Subcutaneous abdominal adipose tissue (tissue), 5 donors: ENCODE data around the gene WASF2.
A peak's percentile ranks its signal among the peaks of the same experiment; 100 is the strongest.

Experiments
- H3K27ac ChIP-seq: one replicate; pipeline ENCODE4 v1.7.0; 2013; ENCODE audit warnings: low read depth, mild to moderate bottlenecking, inconsistent platforms, low read length, moderate library complexity
- H3K27me3 ChIP-seq, 5 donors: one replicate each; pipeline ENCODE4 v1.7.0; 2013; ENCODE audit warnings: low read length in 5 of 5, inconsistent platforms in 1 of 5; ENCODE audit not compliant: control insufficient read depth in 5 of 5, insufficient read depth in 4 of 5
- H3K36me3 ChIP-seq, 5 donors: one replicate each; pipeline ENCODE4 v1.7.0; 2013; ENCODE audit warnings: low read length in 5 of 5; ENCODE audit not compliant: control insufficient read depth in 5 of 5, insufficient read depth in 5 of 5
- H3K4me1 ChIP-seq, 5 donors: one replicate each; pipeline ENCODE4 v1.7.0; 2013; ENCODE audit warnings: low read length in 5 of 5, mild to moderate bottlenecking in 3 of 5, moderate library complexity in 1 of 5; ENCODE audit not compliant: control insufficient read depth in 5 of 5, insufficient read depth in 5 of 5
- H3K4me3 ChIP-seq, 5 donors: one replicate each; pipeline ENCODE4 v1.7.0; 2013; ENCODE audit warnings: low read length in 5 of 5, low read depth in 1 of 5
- H3K9ac ChIP-seq, 5 donors: one replicate each; pipeline ENCODE4 v1.7.0; 2013; ENCODE audit warnings: low read length in 5 of 5, mild to moderate bottlenecking in 4 of 5, moderate library complexity in 3 of 5
- H3K9me3 ChIP-seq, 5 donors: one replicate each; pipeline ENCODE4 v1.7.0; 2013; ENCODE audit warnings: low read length in 5 of 5; ENCODE audit not compliant: control insufficient read depth in 5 of 5
- donor health status: healthy.
- donor health status: healthy.
- donor health status: healthy.
- donor health status: healthy.
- donor health status: healthy.

WASF2 gene

GRCh38 chr1:27368869-27369582 lies 120.9 kb downstream of the WASF2 start:
- Histone ChIP-seq H3K4me3 (no peak overlapping the region), H3K9me3 (no peaks in the 10 kb centered on the region), H3K36me3 (peaks cover 0 to 9% (median 3%) of the 10 kb centered on the region in 5 donors), H3K27me3 (no peaks in the 10 kb centered on the region), H3K4me1 (peaks cover 12 to 47% (median 30%) of the 10 kb centered on the region in 5 donors), H3K9ac (no peak overlapping the region), H3K27ac (no peak overlapping the region)

GRCh38 chr1:27367160-27367650 lies 122.8 kb downstream of the WASF2 start:
- H3K9me3 ChIP-seq: no peaks in the 10 kb centered on the region
- H3K27ac ChIP-seq: peak overlapping the region; percentile 95
- peaks cover 0 to 26% (median 21%) of the 10 kb centered on the region in 5 donors for H3K36me3 ChIP-seq
- H3K4me1 ChIP-seq: peaks cover 12 to 43% (median 29%) of the 10 kb centered on the region in 5 donors
- H3K4me3 ChIP-seq: peak overlapping the region; percentile 76 to 81 (median 77)
- H3K9ac ChIP-seq: peak overlapping the region; percentile 14 to 94 (median 86)
- no peaks in the 10 kb centered on the region for H3K27me3 ChIP-seq

GRCh38 chr1:27366411-27367159 lies 123.4 kb downstream of the WASF2 start, which contains the start of gene MAP3K6:
MAP3K6 (minus strand) TSS chr1:27366961; CDS start chr1:27366597, 364 bp downstream.
- Histone ChIP-seq H3K4me1 (peaks cover 12 to 43% (median 29%) of the 10 kb centered on the region in 5 donors), H3K9me3 (no peaks in the 10 kb centered on the region), H3K9ac (peak within 1 kb of the TSS; percentile 77 to 94 (median 86)), H3K4me3 (peak within 1 kb of the TSS; percentile 77 to 81 (median 79)), H3K27ac (peak within 1 kb of the TSS; percentile 95), H3K27me3 (no peaks in the 10 kb centered on the region), H3K36me3 (peaks cover 0 to 33% (median 27%) of the 10 kb centered on the region in 5 donors)

- H3K27ac ChIP-seq: peak overlapping the region; percentile 93
- no peaks in the 10 kb centered on the region for H3K9me3 ChIP-seq
- H3K9ac ChIP-seq: peak overlapping the region in 4 of 5 donors; percentile 81 to 93 (median 84)
- H3K4me3 ChIP-seq: peak overlapping the region; percentile 77 to 81 (median 79)
- peaks cover 12 to 43% (median 29%) of the 10 kb centered on the region in 5 donors for H3K4me1 ChIP-seq
- peaks cover 0 to 38% (median 32%) of the 10 kb centered on the region in 5 donors for H3K36me3 ChIP-seq
- no peaks in the 10 kb centered on the region for H3K27me3 ChIP-seq
These were observed 123.9 kb downstream of the WASF2 start for GRCh38 chr1:27366113-27366410.

- Histone ChIP-seq H3K27ac (peak overlapping the region; percentile 93), H3K27me3 (no peaks in the 10 kb centered on the region), H3K4me1 (peaks cover 12 to 45% (median 29%) of the 10 kb centered on the region in 5 donors), H3K4me3 (peak overlapping the region; percentile 77 to 81 (median 79)), H3K9me3 (no peaks in the 10 kb centered on the region), H3K36me3 (peaks cover 0 to 43% (median 37%) of the 10 kb centered on the region in 5 donors), H3K9ac (peak overlapping the region in 4 of 5 donors; percentile 81 to 93 (median 84))
These were observed 124.4 kb downstream of the WASF2 start for GRCh38 chr1:27365372-27366112.

GRCh38 chr1:27364696-27365371 lies 125.1 kb downstream of the WASF2 start:
- Histone ChIP-seq H3K27me3 (no peaks in the 10 kb centered on the region), H3K27ac (peak overlapping the region; percentile 93), H3K4me3 (peak overlapping the region; percentile 77 to 81 (median 79)), H3K36me3 (peaks cover 0 to 48% (median 42%) of the 10 kb centered on the region in 5 donors), H3K9me3 (no peaks in the 10 kb centered on the region), H3K4me1 (peaks cover 12 to 52% (median 31%) of the 10 kb centered on the region in 5 donors), H3K9ac (peak overlapping the region in 3 of 5 donors; percentile 21 to 93 (median 59))

- Histone ChIP-seq H3K27me3 (no peaks in the 10 kb centered on the region), H3K9ac (peak overlapping the region in 1 of 5 donors; percentile 59), H3K4me3 (no peak overlapping the region), H3K9me3 (no peaks in the 10 kb centered on the region), H3K36me3 (peaks cover 0 to 56% (median 50%) of the 10 kb centered on the region in 5 donors), H3K4me1 (peaks cover 12 to 52% (median 33%) of the 10 kb centered on the region in 5 donors), H3K27ac (no peak overlapping the region)
These were observed 125.9 kb downstream of the WASF2 start for GRCh38 chr1:27363766-27364695.

GRCh38 chr1:27361553-27361952 lies 128.4 kb downstream of the WASF2 start:
- peaks cover 4 to 41% (median 27%) of the 10 kb centered on the region in 5 donors for H3K4me1 ChIP-seq
- H3K27ac ChIP-seq: no peak overlapping the region
- no peak overlapping the region for H3K4me3 ChIP-seq
- H3K9ac ChIP-seq: no peak overlapping the region
- no peaks in the 10 kb centered on the region for H3K27me3 ChIP-seq
- H3K36me3 ChIP-seq: peaks cover 0 to 79% (median 71%) of the 10 kb centered on the region in 5 donors
- H3K9me3 ChIP-seq: no peaks in the 10 kb centered on the region
